SK-N-SH (cell line): ENCODE measurements around the gene PTPRD. TPM values are rescaled to one million over a fixed set of nuclear protein-coding genes. Genes with fewer than 3 reads are reported as not detected.

Experiments
- CTCF ChIA-PET: fragments of 300-600, 350-600 bp; formaldehyde crosslinking; extraction: SDS; loops from one replicate; lab custom pipeline; 2021; lab: Yijun Ruan, JAX
- POLR2A ChIA-PET: fragments of 350-600 bp; sonication (Branson Sonifier 250); formaldehyde crosslinking; extraction: SDS; loops from one replicate; lab custom pipeline; 2020; ENCODE audit warnings: antibody characterized with exemption, inconsistent platforms; lab: Yijun Ruan, JAX
- DNase-seq: peaks from one replicate; pipeline ENCODE4 v3.0.0; 2012
- H2AFZ ChIP-seq: fragments of 200-600 bp; sonication (generic); 2 replicates; pipeline ENCODE4 v1.8.1; 2016; ENCODE audit warnings: antibody characterized with exemption, mild to moderate bottlenecking, low read depth
- H3F3A ChIP-seq: fragments of 200-600 bp; sonication (generic); replicated peaks from 2 replicates; pipeline ENCODE3; 2016; ENCODE audit warnings: antibody characterized with exemption, mild to moderate bottlenecking; ENCODE audit not compliant: insufficient read depth
- H3K27ac ChIP-seq, 2 experiments: fragments of 200-500 bp in 1 of 2; fragments of 200-600 bp in 1 of 2; sonication (Bioruptor generic) in 1 of 2; sonication (generic), shearing (Covaris generic) in 1 of 2; 2 replicates each; pipeline versions ENCODE4 v1.5.1 to v1.6.1; 2014 to 2016; ENCODE audit warnings: low read depth in 2 of 2, inconsistent platforms in 1 of 2, low read length in 1 of 2, mild to moderate bottlenecking in 1 of 2, mixed read lengths in 1 of 2
- H3K27me3 ChIP-seq: fragments of 200-600 bp; sonication (generic), shearing (Covaris generic); 2 replicates; pipeline ENCODE4 v1.6.1; 2016; ENCODE audit warnings: mixed run types; ENCODE audit not compliant: insufficient read depth
- H3K36me3 ChIP-seq, 2 experiments: fragments of 200-500 bp in 1 of 2; fragments of 200-600 bp in 1 of 2; sonication (Bioruptor generic) in 1 of 2; sonication (generic) in 1 of 2; replicated peaks in 1 of 2; 2 replicates each; pipeline versions ENCODE3 to v1.5.1; 2014 to 2016; ENCODE audit warnings: low read length in 1 of 2, mild to moderate bottlenecking in 1 of 2; ENCODE audit not compliant: insufficient read depth in 2 of 2, control insufficient read depth in 1 of 2
- H3K4me1 ChIP-seq, 2 experiments: fragments of 200-500 bp in 1 of 2; fragments of 200-600 bp in 1 of 2; sonication (Bioruptor generic) in 1 of 2; sonication (generic), shearing (Covaris generic) in 1 of 2; 2 replicates each; pipeline versions ENCODE4 v1.5.1 to v1.6.1; 2014 to 2016; ENCODE audit warnings: low read depth in 1 of 2, low read length in 1 of 2, mixed run types in 1 of 2; ENCODE audit not compliant: insufficient read depth in 2 of 2, control insufficient read depth in 1 of 2
- H3K4me2 ChIP-seq: fragments of 200-600 bp; sonication (generic), shearing (Covaris generic); 2 replicates; pipeline ENCODE4 v1.6.1; 2017; ENCODE audit warnings: mixed run types
- H3K4me3 ChIP-seq, 2 experiments: fragments of 200-500 bp in 1 of 2; fragments of 200-600 bp in 1 of 2; sonication (Bioruptor generic) in 1 of 2; sonication (generic), shearing (Covaris generic) in 1 of 2; 2 replicates each; pipeline versions ENCODE4 v1.5.1 to v1.8.1; 2014 to 2016; ENCODE audit warnings: low read depth in 2 of 2, inconsistent platforms in 1 of 2, low read length in 1 of 2, mild to moderate bottlenecking in 1 of 2, mixed read lengths in 1 of 2, moderate library complexity in 1 of 2
- H3K79me2 ChIP-seq: fragments of 200-600 bp; sonication (generic); 2 replicates; pipeline ENCODE4 v1.8.1; 2017; ENCODE audit warnings: mild to moderate bottlenecking; ENCODE audit not compliant: insufficient read depth
- H3K9ac ChIP-seq: fragments of 200-600 bp; sonication (generic); 2 replicates; pipeline ENCODE4 v1.6.1; 2017; ENCODE audit warnings: mixed run types
- H3K9me2 ChIP-seq: fragments of 200-600 bp; sonication (generic); 2 replicates; pipeline ENCODE4 v1.6.1; 2017; ENCODE audit warnings: mixed run types
- H3K9me3 ChIP-seq: fragments of 200-600 bp; sonication (generic); 2 replicates; pipeline ENCODE4 v1.6.1; 2017; ENCODE audit warnings: mixed run types, mild to moderate bottlenecking, moderate library complexity
- H4K20me1 ChIP-seq: fragments of 200-600 bp; sonication (generic); 2 replicates; pipeline ENCODE4 v1.6.1; 2017; ENCODE audit warnings: mild to moderate bottlenecking, mixed run types; ENCODE audit not compliant: insufficient read depth
- CHD2 ChIP-seq: fragments of 150-350 bp; IDR thresholded peaks from 2 replicates; pipeline ENCODE4 v1.6.1; 2018; ENCODE audit warnings: low read length; ENCODE audit not compliant: partially characterized antibody
- FOXJ3 ChIP-seq: sonication (generic); formaldehyde crosslinking; IDR thresholded peaks from 2 replicates; pipeline ENCODE4 v1.5.1; 2020; ENCODE audit warnings: mild to moderate bottlenecking, missing genetic modification reagents
- GABPA ChIP-seq: IDR thresholded peaks from 2 replicates; pipeline ENCODE4 v1.4.0; 2012; ENCODE audit warnings: low read depth, mild to moderate bottlenecking
- MXI1 ChIP-seq: IDR thresholded peaks from 2 replicates; pipeline ENCODE4 v1.6.1; 2012; ENCODE audit warnings: mild to moderate bottlenecking, low read depth, low read length, improper control_type of control experiment
- NFIC ChIP-seq: IDR thresholded peaks from 2 replicates; pipeline ENCODE4 v1.4.0; 2012; ENCODE audit warnings: borderline replicate concordance
- PBX3 ChIP-seq: IDR thresholded peaks from 2 replicates; pipeline ENCODE4; 2012
- TAF1 ChIP-seq: IDR thresholded peaks from 2 replicates; pipeline ENCODE4 v1.6.1; 2012; ENCODE audit warnings: low read depth, mild to moderate bottlenecking, low read length, moderate library complexity, borderline replicate concordance
- TCF12 ChIP-seq: IDR thresholded peaks from 2 replicates; pipeline ENCODE4 v1.4.0; 2012
- USF1 ChIP-seq: IDR thresholded peaks from 2 replicates; pipeline ENCODE4 v1.4.0; 2012; ENCODE audit warnings: low read depth, borderline replicate concordance
- YY1 ChIP-seq: IDR thresholded peaks from 2 replicates; pipeline ENCODE4 v1.4.0; 2012; ENCODE audit warnings: low read depth, mild to moderate bottlenecking
- ZBTB33 ChIP-seq: IDR thresholded peaks from 2 replicates; pipeline ENCODE4 v1.4.0; 2012; ENCODE audit warnings: low read depth, borderline replicate concordance
- WGBS: methylation state at CpG from one replicate; pipeline ENCODE4 v1.1.6; 2017; ENCODE audit warnings: low lambda C conversion rate; 5-methylcytosine and 5-hydroxymethylcytosine counted together
- polyA plus RNA-seq, 3 experiments: library from polyadenylated mRNA; depleted of rRNA; stranded (reverse); fragments of >200 nt; gene quantifications; 2 replicates each; pipeline ENCODE4 v1.2.3, GENCODE V29; 2012

Gene PTPRD
- polyA plus RNA-seq, 1 of the 3 experiments (the other 2 are of a cell fraction): 0.15 TPM

GRCh38 chr9:8872802-8873201 lies 1740.0 kb downstream of the PTPRD start:
- Histone ChIP-seq H3K4me2 (no peak overlapping the region), H2AFZ (no peak overlapping the region)
- CTCF ChIA-PET: no interaction called here

GRCh38 chr9:8871796-8872445 lies 1740.9 kb downstream of the PTPRD start:
- DNase-seq: no peak
- H3K9me3 ChIP-seq: no peaks in the 10 kb centered on the region
- 42% methylated on average over 3 of the region's 3 CpGs for WGBS
- H3K27me3 ChIP-seq: no peaks in the 10 kb centered on the region
- H3K27ac ChIP-seq: no peak overlapping the region
- H3K36me3 ChIP-seq: no peaks in the 10 kb centered on the region
- no peaks in the 10 kb centered on the region for H3K79me2 ChIP-seq
- H3K9ac ChIP-seq: no peak overlapping the region
- no peaks in the 10 kb centered on the region for H3K9me2 ChIP-seq
- no peak overlapping the region for H2AFZ ChIP-seq
- no peaks in the 10 kb centered on the region for H4K20me1 ChIP-seq
- H3K4me3 ChIP-seq: no peak overlapping the region
- no peaks in the 10 kb centered on the region for H3F3A ChIP-seq
- H3K4me2 ChIP-seq: no peak overlapping the region
- TF ChIP-seq GABPA: no peak
- TF ChIP-seq ZBTB33: no peak
- no peak for TF ChIP-seq CHD2
- TF ChIP-seq USF1: no peak
- POLR2A ChIA-PET: no interaction called here
- CTCF ChIA-PET: interaction anchor here (0.9 kb wide), 1 partner anchor 24 kb away, joined by 3 read pairs; no protein-coding TSS in a partner anchor
- H3K4me1 ChIP-seq: peaks cover 0 to 3% of the 10 kb centered on the region in 2 experiments; a peak in 2 of 4 replicates

More at GRCh38 chr9:8872802-8873201, 1740.0 kb downstream of the PTPRD start:
- no peak overlapping the region for H3K27ac ChIP-seq
- H3K9me2 ChIP-seq: no peaks in the 10 kb centered on the region
- no peak overlapping the region for H3K9ac ChIP-seq
- TF ChIP-seq TCF12 (no peak), PBX3 (no peak), MXI1 (no peak), YY1 (no peak), FOXJ3 (CRISPR knock-in tag) (no peak), GABPA (no peak), NFIC (no peak), ZBTB33 (no peak), TAF1 (no peak)
- WGBS: 27% methylated on average over 3 of the region's 3 CpGs
- H3K4me1 ChIP-seq: peaks cover 0 to 3% of the 10 kb centered on the region in 2 experiments; a peak in 2 of 4 replicates
- DNase-seq: no peak
- POLR2A ChIA-PET: no interaction called here
- H4K20me1 ChIP-seq: no peaks in the 10 kb centered on the region
- H3K36me3 ChIP-seq: no peaks in the 10 kb centered on the region
- no peaks in the 10 kb centered on the region for H3K9me3 ChIP-seq
- H3K27me3 ChIP-seq: no peaks in the 10 kb centered on the region
- no peaks in the 10 kb centered on the region for H3F3A ChIP-seq
- no peak overlapping the region for H3K4me3 ChIP-seq
- no peaks in the 10 kb centered on the region for H3K79me2 ChIP-seq
